Measurements from ENCODE around the gene FMC1.
"Not testable (repeated sequence)": the region's sequence is repeated elsewhere in the genome, so short reads cannot be mapped to it uniquely, and the experiment has no call there.

FMC1 gene, protein sequence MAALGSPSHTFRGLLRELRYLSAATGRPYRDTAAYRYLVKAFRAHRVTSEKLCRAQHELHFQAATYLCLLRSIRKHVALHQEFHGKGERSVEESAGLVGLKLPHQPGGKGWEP

DNA sequence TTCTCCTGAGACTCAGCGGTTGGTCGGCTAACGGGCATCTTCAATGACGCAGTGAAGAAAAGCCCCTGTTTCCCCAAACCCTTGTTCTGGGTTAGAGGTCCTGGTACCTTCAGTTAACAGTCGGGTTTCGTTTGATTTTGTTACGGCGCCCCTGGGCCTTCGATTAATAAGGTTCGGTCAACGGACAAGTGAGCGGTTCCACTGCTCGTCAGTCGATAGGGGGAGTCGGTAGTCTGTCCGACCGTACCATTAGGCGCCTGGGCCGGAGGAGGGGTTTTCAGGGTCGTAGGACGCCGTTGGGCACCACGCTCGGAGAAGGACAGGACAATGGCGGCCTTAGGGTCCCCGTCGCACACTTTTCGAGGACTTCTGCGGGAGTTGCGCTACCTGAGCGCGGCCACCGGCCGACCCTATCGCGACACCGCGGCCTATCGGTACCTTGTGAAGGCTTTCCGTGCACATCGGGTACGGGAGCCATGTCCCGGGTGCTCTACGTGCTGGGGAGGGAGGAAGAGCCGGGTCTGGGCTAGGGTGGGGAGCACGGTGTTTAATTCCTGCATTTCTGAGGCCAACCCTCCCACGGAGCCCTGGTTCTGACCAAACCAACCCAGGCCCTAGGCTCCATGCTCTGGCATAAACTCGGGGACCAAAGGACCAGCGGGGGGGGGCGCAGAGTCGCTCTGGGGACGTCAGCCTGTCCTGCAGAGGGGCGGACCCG lies at the start of gene FMC1:
Gene FMC1, plus strand, starts transcription at position 280 of the 718 bp plus-strand sequence. Its CDS starts 48 bp downstream, at position 328.
- DNase-seq: peak; percentile 74 to 82

GRCh38 chr7:139292821-139293220 lies 48.3 kb upstream of the FMC1 start:
- DNase-seq: no peak

DNA sequence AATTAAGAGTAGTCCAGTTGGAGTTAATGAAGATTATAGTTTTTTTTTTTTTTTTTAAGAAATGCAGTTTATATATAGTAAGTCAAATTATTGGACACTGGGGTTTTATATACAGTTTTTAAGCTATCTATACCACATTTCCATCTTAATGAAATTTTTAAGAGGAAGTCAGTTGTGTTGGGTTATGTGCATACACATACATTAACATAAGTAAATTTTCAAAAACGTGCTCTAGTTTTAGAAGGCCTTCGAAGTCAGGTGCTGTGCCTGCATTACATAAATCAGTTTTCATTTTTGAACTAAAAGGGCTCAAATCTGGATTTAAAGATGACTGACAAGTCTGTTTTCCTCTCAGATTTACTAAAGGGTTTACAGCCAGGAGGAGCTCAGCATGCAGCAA lies 47.6 kb upstream of the FMC1 start:
- DNase-seq: no peak

DNA sequence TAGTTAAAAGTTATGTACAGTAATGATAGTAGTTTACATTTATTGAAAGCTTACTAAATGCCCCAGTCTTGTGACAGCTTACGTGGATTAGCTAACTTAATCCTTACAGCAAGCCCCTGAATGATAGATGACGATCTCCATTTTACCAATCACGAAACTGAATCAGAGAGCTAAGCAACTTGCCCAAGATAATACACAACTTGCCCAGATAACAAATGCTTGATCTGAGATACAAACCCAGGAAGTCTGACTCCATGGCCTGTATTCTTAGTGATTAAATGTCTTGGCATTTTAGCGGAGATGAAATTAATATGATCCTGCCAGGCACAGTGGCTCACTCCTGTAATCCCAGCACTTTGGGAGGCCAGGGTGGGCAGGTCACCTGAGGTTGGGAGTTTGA lies 46.9 kb upstream of the FMC1 start:
- DNase-seq: no peak

- no peak for DNase-seq
Observed at GRCh38 chr7:139294951-139295575, 46.1 kb upstream of the FMC1 start.

DNA sequence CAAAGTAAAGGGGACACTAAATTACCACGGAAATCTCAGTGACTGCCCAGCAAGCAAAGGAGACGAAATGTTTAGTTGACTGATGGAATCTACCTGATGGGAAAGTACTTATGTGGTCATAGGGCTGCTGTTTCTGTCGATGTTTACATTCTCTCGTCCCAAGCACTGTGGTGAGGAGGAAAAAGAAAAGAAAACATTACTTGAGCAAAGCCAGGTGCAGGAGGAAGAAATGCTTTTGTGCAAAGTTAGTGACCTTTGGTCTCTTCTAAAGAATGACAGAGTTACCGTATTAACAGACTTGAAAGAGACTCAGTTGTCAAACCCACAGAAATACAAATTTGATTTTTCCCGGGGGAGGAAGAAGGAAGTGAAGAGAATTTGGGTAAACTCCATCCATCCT lies 43.3 kb upstream of the FMC1 start:
- no peak for DNase-seq

DNA sequence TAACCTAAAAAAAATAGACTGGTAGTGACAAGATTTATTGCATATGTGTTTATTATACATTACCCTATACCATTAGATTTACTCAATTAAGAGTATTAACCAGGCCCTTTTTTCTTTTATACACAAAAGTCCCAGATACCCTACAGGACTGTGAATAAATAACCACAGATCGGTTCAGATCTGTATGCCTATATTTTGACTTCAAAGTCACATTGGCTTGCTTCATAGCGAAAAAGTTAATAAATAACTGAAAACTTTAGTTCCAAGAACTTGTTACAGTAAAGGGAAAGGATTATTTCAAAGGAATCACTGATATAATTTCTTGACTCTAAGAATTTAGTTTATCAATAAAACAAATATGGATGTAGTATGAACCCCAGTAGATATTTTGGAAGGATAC lies 41.8 kb upstream of the FMC1 start:
- DNase-seq: no peak

DNA sequence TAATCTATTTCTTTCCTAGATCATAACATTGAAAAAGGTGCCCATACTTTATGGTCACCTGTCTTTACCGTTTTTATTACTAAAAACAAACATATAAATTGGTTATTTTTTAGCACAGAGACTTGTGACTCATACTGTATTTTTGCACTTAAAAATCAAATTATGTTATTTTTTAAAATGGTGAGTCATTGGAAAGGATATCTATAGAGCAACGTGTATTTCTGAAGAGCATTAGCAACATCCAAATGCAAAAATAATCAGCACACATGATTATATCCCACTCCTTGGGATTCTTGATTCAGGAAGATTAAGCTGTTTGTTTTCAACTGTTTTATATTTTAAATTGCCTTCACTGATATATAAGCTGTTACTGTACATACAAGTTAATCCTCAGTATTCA lies 40.7 kb upstream of the FMC1 start:
- no peak for DNase-seq

DNA sequence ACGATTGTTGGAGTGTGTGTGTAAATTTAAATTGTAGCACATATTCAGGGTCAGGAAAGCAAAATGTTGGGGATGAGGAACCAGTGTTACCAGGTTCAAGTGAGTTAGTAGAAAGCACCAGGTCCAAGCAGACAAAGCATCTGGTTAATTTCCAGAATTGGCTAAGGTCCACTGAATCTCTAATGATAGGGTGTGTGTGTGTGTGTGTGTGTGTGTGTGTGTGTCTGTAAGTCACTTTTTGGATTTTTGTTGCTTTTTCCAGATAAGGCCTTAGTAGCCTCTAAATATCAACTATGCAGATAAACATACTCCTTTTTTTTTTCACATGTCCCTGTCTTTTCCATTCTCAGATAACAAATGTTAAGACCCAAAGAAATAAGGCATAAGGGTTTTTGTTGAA lies 36.6 kb upstream of the FMC1 start:
- no peak for DNase-seq

GRCh38 chr7:139317939-139318505 lies 23.1 kb upstream of the FMC1 start:
- DNase-seq: no peak

DNA sequence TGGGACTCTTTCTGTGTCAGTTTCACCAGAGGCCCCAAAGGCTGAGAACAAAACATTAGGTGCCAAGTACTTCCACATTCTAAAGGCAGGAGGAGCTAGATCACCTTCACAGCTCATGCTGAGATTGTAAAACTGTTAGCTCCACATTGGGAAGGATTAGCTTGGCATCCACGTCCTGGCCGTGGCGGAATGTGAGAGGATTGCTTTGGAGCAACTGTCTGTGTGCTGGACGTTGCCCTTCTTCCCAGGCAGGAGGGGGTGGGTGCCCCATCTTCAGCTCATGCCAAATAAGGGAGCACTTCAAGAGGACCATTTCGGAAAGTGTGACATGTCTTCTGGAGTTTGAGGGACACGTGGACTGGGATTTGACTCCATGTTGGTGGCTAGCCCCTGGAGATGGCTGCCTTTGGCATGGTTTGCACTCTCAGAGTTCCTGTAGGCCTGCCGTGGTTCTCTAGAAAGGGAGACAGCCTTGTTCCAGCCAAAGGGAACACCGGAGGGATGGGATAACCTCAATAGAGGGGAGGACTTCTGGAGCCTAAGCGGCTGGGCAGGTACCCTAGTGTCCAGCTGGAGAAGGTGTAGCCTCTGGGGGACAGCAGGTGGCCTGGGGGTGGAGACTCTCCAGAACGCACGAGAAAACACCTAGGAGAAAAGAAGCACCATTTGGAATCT lies 19.9 kb upstream of the FMC1 start:
- DNase-seq: no peak

- not testable (repeated sequence) for DNase-seq
Observed at GRCh38 chr7:139324709-139325108, 16.4 kb upstream of the FMC1 start.

DNA sequence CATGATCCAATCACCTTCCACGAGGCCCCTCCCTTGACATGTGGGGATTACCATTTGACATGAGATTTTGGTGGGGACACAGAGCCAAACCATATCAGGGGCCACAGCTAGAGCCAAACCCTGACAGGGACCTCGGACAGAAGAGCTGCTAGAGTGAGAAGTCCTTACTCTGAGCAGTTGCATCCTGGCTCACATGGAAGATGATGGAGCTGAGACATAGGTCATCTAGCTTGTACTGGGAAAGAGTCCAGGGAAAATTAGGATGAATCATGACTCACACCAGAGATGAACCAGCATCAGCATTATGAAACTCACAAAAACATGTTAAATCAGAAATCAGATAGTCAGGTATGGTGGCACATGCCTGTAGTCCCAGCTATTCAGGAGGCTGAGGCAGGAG lies 12.8 kb upstream of the FMC1 start:
- no peak for DNase-seq

- no peak for DNase-seq
Observed at GRCh38 chr7:139329119-139329518, 12.0 kb upstream of the FMC1 start.

DNA sequence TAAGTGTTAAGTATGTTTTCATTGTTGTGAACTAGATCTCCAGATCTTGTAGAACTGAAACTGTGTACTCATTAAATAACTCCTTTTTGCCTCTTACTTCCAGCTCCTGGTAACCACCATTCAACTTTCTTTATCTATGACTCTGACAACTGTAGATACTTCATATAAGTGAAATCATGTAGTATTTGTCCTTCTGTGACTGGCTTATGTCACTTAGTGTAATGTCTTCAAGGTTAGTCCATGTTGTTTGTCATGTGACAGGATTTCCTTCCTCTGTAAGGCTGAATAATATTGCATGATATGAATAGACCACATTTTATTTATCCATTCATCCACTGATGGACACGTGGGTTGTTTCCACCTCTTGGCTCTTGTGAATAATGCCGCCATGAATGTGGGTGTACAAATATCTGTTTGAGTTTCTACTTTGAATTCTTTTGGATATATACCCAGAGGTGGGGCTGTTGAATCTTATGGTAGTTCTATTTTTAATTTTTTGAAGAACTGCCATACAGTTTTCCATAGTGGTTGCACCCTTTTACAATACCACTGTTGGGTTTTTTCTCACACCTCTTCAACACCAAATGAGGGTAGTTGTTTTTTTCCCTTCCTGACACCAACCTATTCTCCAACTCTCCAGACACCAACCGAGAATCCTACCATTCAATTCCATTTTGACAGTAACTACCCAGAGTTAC lies 10.7 kb upstream of the FMC1 start:
- no peak for DNase-seq

GRCh38 chr7:139332697-139333359 lies 8.3 kb upstream of the FMC1 start:
- DNase-seq: no peak

- not testable (repeated sequence) for DNase-seq
Observed at GRCh38 chr7:139333443-139333842, 7.7 kb upstream of the FMC1 start.

DNA sequence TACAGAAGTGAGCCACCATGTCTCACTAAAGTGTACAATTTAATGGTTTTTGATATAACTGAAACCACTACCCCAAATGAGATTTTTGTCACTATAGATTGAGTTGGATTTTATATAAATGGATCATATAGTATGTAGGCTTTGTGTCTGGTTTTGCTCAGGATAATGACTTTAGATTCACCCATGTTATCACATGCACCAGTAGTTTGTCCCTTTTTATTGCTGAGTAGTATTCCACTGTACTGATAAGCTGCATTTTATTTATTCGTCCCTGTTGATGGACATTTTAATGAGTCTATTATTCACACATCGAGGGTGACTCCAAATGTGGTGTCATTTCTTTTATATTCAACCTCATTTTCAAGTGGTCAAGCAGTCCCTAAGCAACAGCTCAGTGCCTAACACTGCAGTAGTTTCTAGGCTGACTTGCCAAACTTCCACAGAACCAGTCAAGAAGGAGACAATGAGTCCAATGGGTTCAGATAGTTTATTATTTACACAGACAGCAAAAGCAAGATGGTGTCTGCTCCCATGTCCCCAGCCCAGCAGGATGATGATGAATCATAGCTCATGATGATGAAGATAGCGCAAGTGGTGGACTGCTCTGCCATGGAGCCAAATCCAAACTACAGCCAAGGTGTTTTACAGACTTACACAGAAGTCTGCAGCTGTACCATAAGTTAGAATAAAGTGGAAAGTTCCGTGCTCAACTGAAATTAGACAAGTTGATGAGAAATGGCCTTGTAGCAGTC lies 6.6 kb upstream of the FMC1 start:
- DNase-seq: no peak

GRCh38 chr7:139339025-139339424 lies 2.1 kb upstream of the FMC1 start:
- no peak for DNase-seq

DNA sequence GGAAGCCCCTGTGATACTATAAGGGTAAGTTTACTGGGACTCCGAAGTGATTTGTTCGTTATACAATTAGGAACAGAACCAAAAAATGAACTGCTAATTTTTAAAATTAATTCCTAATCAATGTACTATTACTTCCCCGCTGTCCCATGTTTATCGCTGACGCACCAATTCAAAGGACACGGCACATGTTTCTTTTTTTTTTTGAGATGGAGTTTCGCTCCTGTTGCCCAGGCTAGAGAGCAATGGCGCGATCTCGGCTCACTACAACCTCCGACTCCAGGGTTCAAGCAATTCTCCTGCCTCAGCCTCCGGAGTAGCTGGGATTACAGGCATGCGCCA lies 1.5 kb upstream of the FMC1 start:
- DNase-seq: no peak

GRCh38 chr7:139340037-139340807 lies 915 bp upstream of the FMC1 start:
- DNase-seq: peak; percentile 93 to 99

All from stimulated activated CD4-positive, alpha-beta T cell treated with anti-CD3 and anti-CD28 coated beads, Interleukin-4, amount 100 ng/mL, for 4 hours (primary cell).